Liver (tissue), 9 donors: Measurements from ENCODE around the gene DST. TPM values are rescaled to one million over a fixed set of nuclear protein-coding genes. Genes with fewer than 3 reads are reported as not detected.
"Not testable (repeated sequence)": the region's sequence is repeated elsewhere in the genome, so short reads cannot be mapped to it uniquely, and the experiment has no call there.

Experiments used
- DNase-seq: peaks from one replicate; pipeline ENCODE4 v3.0.0-alpha.2; 2017; ENCODE audit warnings: low spot score
- H3K27ac ChIP-seq, 2 donors: one replicate each; pipeline ENCODE4 v1.7.0; 2013; ENCODE audit warnings: inconsistent platforms in 2 of 2, low read length in 2 of 2, control low read depth in 1 of 2, low read depth in 1 of 2, mild to moderate bottlenecking in 1 of 2
- H3K27me3 ChIP-seq, 4 donors: one replicate each; pipeline versions ENCODE4 v1.6.1 to v1.7.0; 2013; ENCODE audit warnings: low read length in 3 of 4, inconsistent platforms in 1 of 4, mild to moderate bottlenecking in 1 of 4, moderate library complexity in 1 of 4; ENCODE audit not compliant: control insufficient read depth in 4 of 4, insufficient read depth in 4 of 4
- H3K36me3 ChIP-seq, 4 donors: one replicate each; pipeline versions ENCODE4 v1.6.1 to v1.7.0; 2013; ENCODE audit warnings: low read length in 3 of 4, mild to moderate bottlenecking in 3 of 4, low read depth in 1 of 4, moderate library complexity in 1 of 4; ENCODE audit not compliant: control insufficient read depth in 4 of 4, insufficient read depth in 3 of 4
- H3K4me1 ChIP-seq, 4 donors: one replicate each; pipeline versions ENCODE4 v1.6.1 to v1.7.0; 2013; ENCODE audit warnings: low read length in 3 of 4, mild to moderate bottlenecking in 3 of 4, moderate library complexity in 1 of 4; ENCODE audit not compliant: control insufficient read depth in 4 of 4, insufficient read depth in 4 of 4
- H3K4me3 ChIP-seq, 3 donors: one replicate each; pipeline versions ENCODE4 v1.6.1 to v1.7.0; 2013; ENCODE audit warnings: low read length in 3 of 3, control low read depth in 1 of 3, low read depth in 1 of 3, mild to moderate bottlenecking in 1 of 3
- H3K9ac ChIP-seq, 2 donors: one replicate each; pipeline ENCODE4 v1.7.0; 2013; ENCODE audit warnings: low read length in 2 of 2, mild to moderate bottlenecking in 2 of 2, moderate library complexity in 2 of 2, control low read depth in 1 of 2, low read depth in 1 of 2
- H3K9me3 ChIP-seq, 4 donors: one replicate each; pipeline versions ENCODE4 v1.6.1 to v1.7.0; 2013; ENCODE audit warnings: low read length in 3 of 4; ENCODE audit not compliant: control insufficient read depth in 4 of 4
- CTCF ChIP-seq: fragments of 150-350 bp; IDR thresholded peaks from 2 replicates; pipeline ENCODE4 v1.5.1; 2017; ENCODE audit warnings: improper control_type of control experiment, low read depth, low read length; ENCODE audit not compliant: missing input control
- FOXA1 ChIP-seq: IDR thresholded peaks from 2 replicates; pipeline ENCODE4 v1.6.1; 2016; ENCODE audit warnings: antibody characterized with exemption
- GABPA ChIP-seq, 2 donors: IDR thresholded peaks in 1 of 2; conservative IDR thresholded peaks in 1 of 2; 2 replicates each; pipeline ENCODE4 v1.6.1; 2016; ENCODE audit warnings: antibody characterized with exemption in 2 of 2, mild to moderate bottlenecking in 1 of 2, moderate library complexity in 1 of 2
- HNF4A ChIP-seq, 2 donors: conservative IDR thresholded peaks; 2 replicates each; pipeline ENCODE4 v1.6.1; 2016; ENCODE audit warnings: antibody characterized with exemption in 2 of 2, mild to moderate bottlenecking in 2 of 2
- HNF4G ChIP-seq: IDR thresholded peaks from 2 replicates; pipeline ENCODE4 v1.6.1; 2016; ENCODE audit warnings: antibody characterized with exemption
- JUND ChIP-seq, 2 donors: IDR thresholded peaks; 2 replicates each; pipeline ENCODE4 v1.6.1; 2016; ENCODE audit warnings: antibody characterized with exemption in 2 of 2
- NR2F2 ChIP-seq: IDR thresholded peaks from 2 replicates; pipeline ENCODE4 v1.6.1; 2016; ENCODE audit warnings: antibody characterized with exemption
- RAD21 ChIP-seq, 2 donors: IDR thresholded peaks; 2 replicates each; pipeline ENCODE4 v1.6.1; 2016; ENCODE audit warnings: antibody characterized with exemption in 2 of 2, mild to moderate bottlenecking in 2 of 2
- RXRA ChIP-seq, 2 donors: IDR thresholded peaks; 2 replicates each; pipeline ENCODE4 v1.6.1; 2017 to 2018; ENCODE audit warnings: antibody characterized with exemption in 2 of 2, mild to moderate bottlenecking in 1 of 2
- YY1 ChIP-seq: IDR thresholded peaks from 2 replicates; pipeline ENCODE4 v1.6.1; 2016; ENCODE audit warnings: antibody characterized with exemption, mild to moderate bottlenecking
- WGBS: extraction: QIAGEN DNeasy Blood & Tissue Kit; methylation state at CpG from one replicate; pipeline ENCODE4 v1.1.7; 2013; 5-methylcytosine and 5-hydroxymethylcytosine counted together
- polyA plus RNA-seq, 2 donors: library from polyadenylated mRNA; stranded (reverse) in 1 of 2; unstranded in 1 of 2; fragments of 200-250 nt in 1 of 2; fragments of >200 nt in 1 of 2; fragmentation: Nextera tagmentation in 1 of 2; extraction: Ambion mirVana in 1 of 2; gene quantifications; one replicate each; pipeline versions ENCODE4 v1.2.1 to v1.2.3, GENCODE V29; 2013 to 2015
- total RNA-seq, 2 donors: library from RNA; depleted of rRNA; stranded (reverse); fragments of >200 nt; gene quantifications; one replicate each; pipeline ENCODE4 v1.2.3, GENCODE V29; 2014
- TF ChIP-seq, protein P1 (sequence below): IDR thresholded peaks from 2 replicates; pipeline ENCODE4 v1.6.1; 2016; ENCODE audit warnings: antibody characterized with exemption
- TF ChIP-seq, protein P2 (sequence below): IDR thresholded peaks from 2 replicates; pipeline ENCODE4 v1.6.1; 2016; ENCODE audit warnings: antibody characterized with exemption, mild to moderate bottlenecking
- donor health status: healthy.
- donor health status: healthy.
- donor health status: healthy.
- donor health status: healthy.
- donor health status: healthy.

DST gene
- total and polyA plus RNA-seq, 4 donors = 30.5 to 234 (median 86.7) TPM

DNA sequence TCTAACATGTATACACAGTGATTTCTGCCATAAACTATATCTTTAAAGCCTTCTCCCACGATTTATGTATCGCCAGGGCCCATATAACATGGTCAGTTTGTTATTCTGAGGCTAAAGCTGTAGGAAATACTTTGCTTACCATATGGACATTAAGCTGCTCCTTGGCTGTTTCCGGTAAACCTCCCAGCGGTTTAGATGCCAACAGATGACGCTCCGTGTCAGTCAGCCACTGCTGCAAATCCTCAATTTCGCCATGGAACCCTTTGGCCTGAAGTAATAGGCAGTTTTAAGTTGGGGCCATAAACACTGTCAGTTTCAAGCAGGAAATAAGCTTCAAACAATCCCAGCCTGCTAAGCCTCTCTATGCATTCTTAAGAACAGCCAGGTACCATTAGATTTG, 145.4 kb downstream of the DST start:
- no peak for DNase-seq

GRCh38 chr6:56496650-56497049, 146.0 kb downstream of the DST start:
- not testable (repeated sequence) for DNase-seq, H3K9me3 ChIP-seq, H3K4me1 ChIP-seq, H3K27me3 ChIP-seq, H3K9ac ChIP-seq, H3K4me3 ChIP-seq, H3K27ac ChIP-seq
- peaks cover 6 to 68% (median 38%) of the 10 kb centered on the region in 4 donors for H3K36me3 ChIP-seq
- WGBS = 100% methylated on average over 1 of the region's 1 CpG

More for the DNA sequence above, 145.4 kb downstream of the DST start:
- Histone ChIP-seq H3K4me3 (no peak overlapping the region), H3K27me3 (no peaks in the 10 kb centered on the region), H3K9ac (no peak overlapping the region), H3K36me3 (peaks cover 6 to 62% (median 32%) of the 10 kb centered on the region in 4 donors), H3K9me3 (no peaks in the 10 kb centered on the region), H3K4me1 (peaks cover 0 to 3% (median 0%) of the 10 kb centered on the region in 4 donors), H3K27ac (no peak overlapping the region)
- TF ChIP-seq NR2F2 = no peak
- TF ChIP-seq, protein P1, sequence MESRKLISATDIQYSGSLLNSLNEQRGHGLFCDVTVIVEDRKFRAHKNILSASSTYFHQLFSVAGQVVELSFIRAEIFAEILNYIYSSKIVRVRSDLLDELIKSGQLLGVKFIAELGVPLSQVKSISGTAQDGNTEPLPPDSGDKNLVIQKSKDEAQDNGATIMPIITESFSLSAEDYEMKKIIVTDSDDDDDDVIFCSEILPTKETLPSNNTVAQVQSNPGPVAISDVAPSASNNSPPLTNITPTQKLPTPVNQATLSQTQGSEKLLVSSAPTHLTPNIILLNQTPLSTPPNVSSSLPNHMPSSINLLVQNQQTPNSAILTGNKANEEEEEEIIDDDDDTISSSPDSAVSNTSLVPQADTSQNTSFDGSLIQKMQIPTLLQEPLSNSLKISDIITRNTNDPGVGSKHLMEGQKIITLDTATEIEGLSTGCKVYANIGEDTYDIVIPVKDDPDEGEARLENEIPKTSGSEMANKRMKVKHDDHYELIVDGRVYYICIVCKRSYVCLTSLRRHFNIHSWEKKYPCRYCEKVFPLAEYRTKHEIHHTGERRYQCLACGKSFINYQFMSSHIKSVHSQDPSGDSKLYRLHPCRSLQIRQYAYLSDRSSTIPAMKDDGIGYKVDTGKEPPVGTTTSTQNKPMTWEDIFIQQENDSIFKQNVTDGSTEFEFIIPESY = no peak
- 93% methylated on average over 7 of the region's 7 CpGs for WGBS

GRCh38 chr6:56495654-56496053, 147.0 kb downstream of the DST start:
- H3K4me1 ChIP-seq = no peaks in the 10 kb centered on the region
- H3K9ac ChIP-seq = no peak overlapping the region
- no peaks in the 10 kb centered on the region for H3K27me3 ChIP-seq
- H3K27ac ChIP-seq = no peak overlapping the region
- no peaks in the 10 kb centered on the region for H3K9me3 ChIP-seq
- 91% methylated on average over 3 of the region's 3 CpGs for WGBS
- DNase-seq = no peak
- H3K4me3 ChIP-seq = no peak overlapping the region
- TF ChIP-seq RXRA (IDR thresholded peaks at IDR 0.05) (no peak), YY1 (no peak), HNF4G (no peak), CTCF (no peak), NR2F2 (no peak), JUND (IDR thresholded peaks at IDR 0.05) (no peak), HNF4A (conservative IDR thresholded peaks at IDR 0.05) (no peak), RAD21 (IDR thresholded peaks at IDR 0.05) (no peak), GABPA (IDR thresholded peaks at IDR 0.05 in 1 of 2, conservative IDR thresholded peaks at IDR 0.05 in 1 of 2) (no peak), FOXA1 (no peak)
- TF ChIP-seq, protein P2, sequence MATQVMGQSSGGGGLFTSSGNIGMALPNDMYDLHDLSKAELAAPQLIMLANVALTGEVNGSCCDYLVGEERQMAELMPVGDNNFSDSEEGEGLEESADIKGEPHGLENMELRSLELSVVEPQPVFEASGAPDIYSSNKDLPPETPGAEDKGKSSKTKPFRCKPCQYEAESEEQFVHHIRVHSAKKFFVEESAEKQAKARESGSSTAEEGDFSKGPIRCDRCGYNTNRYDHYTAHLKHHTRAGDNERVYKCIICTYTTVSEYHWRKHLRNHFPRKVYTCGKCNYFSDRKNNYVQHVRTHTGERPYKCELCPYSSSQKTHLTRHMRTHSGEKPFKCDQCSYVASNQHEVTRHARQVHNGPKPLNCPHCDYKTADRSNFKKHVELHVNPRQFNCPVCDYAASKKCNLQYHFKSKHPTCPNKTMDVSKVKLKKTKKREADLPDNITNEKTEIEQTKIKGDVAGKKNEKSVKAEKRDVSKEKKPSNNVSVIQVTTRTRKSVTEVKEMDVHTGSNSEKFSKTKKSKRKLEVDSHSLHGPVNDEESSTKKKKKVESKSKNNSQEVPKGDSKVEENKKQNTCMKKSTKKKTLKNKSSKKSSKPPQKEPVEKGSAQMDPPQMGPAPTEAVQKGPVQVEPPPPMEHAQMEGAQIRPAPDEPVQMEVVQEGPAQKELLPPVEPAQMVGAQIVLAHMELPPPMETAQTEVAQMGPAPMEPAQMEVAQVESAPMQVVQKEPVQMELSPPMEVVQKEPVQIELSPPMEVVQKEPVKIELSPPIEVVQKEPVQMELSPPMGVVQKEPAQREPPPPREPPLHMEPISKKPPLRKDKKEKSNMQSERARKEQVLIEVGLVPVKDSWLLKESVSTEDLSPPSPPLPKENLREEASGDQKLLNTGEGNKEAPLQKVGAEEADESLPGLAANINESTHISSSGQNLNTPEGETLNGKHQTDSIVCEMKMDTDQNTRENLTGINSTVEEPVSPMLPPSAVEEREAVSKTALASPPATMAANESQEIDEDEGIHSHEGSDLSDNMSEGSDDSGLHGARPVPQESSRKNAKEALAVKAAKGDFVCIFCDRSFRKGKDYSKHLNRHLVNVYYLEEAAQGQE = no peak
- TF ChIP-seq, protein P1 = no peak
- peaks cover 6 to 67% (median 43%) of the 10 kb centered on the region in 4 donors for H3K36me3 ChIP-seq
